H1 (cell line): ENCODE measurements around the gene ITGA8. TPM values are rescaled to one million over a fixed set of nuclear protein-coding genes. Genes with fewer than 3 reads are reported as not detected.

ENCODE experiments used
- CTCF ChIA-PET: fragments of 300-600 bp; sonication (Branson Sonifier 250); formaldehyde crosslinking; loops from one replicate; lab custom pipeline; 2021; ENCODE audit not compliant: partially characterized antibody; lab: Charles Lee
- POLR2A ChIA-PET: fragments of 300-600 bp; sonication (Branson Sonifier 250); formaldehyde crosslinking; loops from one replicate; lab custom pipeline; 2021; ENCODE audit warnings: inconsistent platforms; ENCODE audit not compliant: partially characterized antibody; lab: Charles Lee
- DNase-seq, 2 experiments: peaks; one replicate each; pipeline versions ENCODE4 v3.0.0 to v3.0.0-alpha.2; 2010 to 2022; ENCODE audit warnings: low spot score in 2 of 2, low read depth in 1 of 2, mixed read lengths in 1 of 2
- FAIRE-seq: peaks from 2 replicates; lab custom pipeline; 2011; peaks lifted over from hg19 to GRCh38; lab: Jason Lieb, UNC
- H2AFZ ChIP-seq: 2 replicates; pipeline ENCODE4 v1.8.1; 2012; ENCODE audit warnings: low read length, inconsistent platforms
- H2AK5ac ChIP-seq: 2 replicates; pipeline ENCODE4 v1.6.1; 2013; ENCODE audit warnings: low read depth, low read length
- H2BK120ac ChIP-seq: replicated peaks from 2 replicates; pipeline ENCODE3; 2013; ENCODE audit warnings: low read depth, low read length, inconsistent platforms
- H2BK12ac ChIP-seq: 2 replicates; pipeline ENCODE4 v1.6.1; 2013; ENCODE audit warnings: low read depth, low read length
- H2BK15ac ChIP-seq: 2 replicates; pipeline ENCODE4 v1.6.1; 2013; ENCODE audit warnings: low read length
- H2BK20ac ChIP-seq: 2 replicates; pipeline ENCODE4 v1.6.1; 2013; ENCODE audit warnings: low read length
- H2BK5ac ChIP-seq: 2 replicates; pipeline ENCODE4 v1.6.1; 2013; ENCODE audit warnings: low read depth, low read length
- H3K14ac ChIP-seq: 2 replicates; pipeline ENCODE4 v1.6.1; 2013; ENCODE audit warnings: inconsistent platforms; ENCODE audit not compliant: insufficient read length
- H3K18ac ChIP-seq: 2 replicates; pipeline ENCODE4 v1.6.1; 2013; ENCODE audit warnings: low read length; ENCODE audit errors: extremely low read depth
- H3K23ac ChIP-seq: 2 replicates; pipeline ENCODE4 v1.6.1; 2013; ENCODE audit warnings: inconsistent platforms; ENCODE audit not compliant: insufficient read length
- H3K23me2 ChIP-seq: 2 replicates; pipeline ENCODE4 v1.6.1; 2013; ENCODE audit warnings: low read depth, low read length
- H3K27ac ChIP-seq: 2 replicates; pipeline ENCODE4 v1.6.1; 2011; ENCODE audit warnings: low read depth, low read length, inconsistent platforms
- H3K27me3 ChIP-seq, 4 experiments: replicated peaks in 1 of 4; 1 replicate in 1 of 4; 2 replicates in 3 of 4; pipeline versions ENCODE4 v1.6.1 to v1.8.1; 2011 to 2013; ENCODE audit warnings: low read length in 3 of 4, mild to moderate bottlenecking in 3 of 4, inconsistent platforms in 2 of 4, mixed read lengths in 2 of 4, moderate library complexity in 1 of 4; ENCODE audit not compliant: control insufficient read depth in 3 of 4, insufficient read depth in 3 of 4; ENCODE audit errors: extremely low read depth in 1 of 4
- H3K36me3 ChIP-seq, 4 experiments: 2 replicates each; pipeline versions ENCODE4 v1.6.1 to v1.8.1; 2011 to 2013; ENCODE audit warnings: mild to moderate bottlenecking in 4 of 4, low read length in 3 of 4, moderate library complexity in 2 of 4, control low read depth in 1 of 4, inconsistent platforms in 1 of 4; ENCODE audit not compliant: insufficient read depth in 4 of 4, control insufficient read depth in 2 of 4
- H3K4ac ChIP-seq: replicated peaks from 2 replicates; pipeline ENCODE3; 2013; ENCODE audit warnings: low read length, low read depth, mixed read lengths, inconsistent platforms; ENCODE audit not compliant: insufficient read length
- H3K4me1 ChIP-seq, 4 experiments: replicated peaks in 1 of 4; 1 replicate in 1 of 4; 2 replicates in 3 of 4; pipeline versions ENCODE4 v1.6.1 to v1.8.1; 2011 to 2013; ENCODE audit warnings: low read length in 3 of 4, inconsistent platforms in 2 of 4, mixed read lengths in 1 of 4; ENCODE audit not compliant: insufficient read depth in 4 of 4, control insufficient read depth in 3 of 4
- H3K4me2 ChIP-seq, 2 experiments: 2 replicates each; pipeline versions ENCODE4 v1.6.1 to v1.8.1; 2011 to 2013; ENCODE audit warnings: low read depth in 2 of 2, low read length in 2 of 2, control low read depth in 1 of 2, inconsistent platforms in 1 of 2, mild to moderate bottlenecking in 1 of 2; ENCODE audit not compliant: insufficient read depth in 1 of 2
- H3K4me3 ChIP-seq, 4 experiments: fragments of 200-600, 300-600 bp in 1 of 4; sonication (generic), shearing (Covaris generic), sonication (Bioruptor Twin) in 1 of 4; 2 replicates each; pipeline versions ENCODE4 v1.5.1 to v1.8.1; 2011 to 2016; ENCODE audit warnings: low read length in 4 of 4, low read depth in 3 of 4, control low read depth in 2 of 4, inconsistent platforms in 2 of 4, mild to moderate bottlenecking in 2 of 4, mixed read lengths in 1 of 4, moderate library complexity in 1 of 4; ENCODE audit not compliant: insufficient read depth in 2 of 4; ENCODE audit errors: extremely low read depth in 1 of 4
- H3K56ac ChIP-seq: replicated peaks from 2 replicates; pipeline ENCODE3; 2013; ENCODE audit warnings: low read depth, mild to moderate bottlenecking, mixed read lengths, low read length, inconsistent platforms; ENCODE audit not compliant: insufficient read length
- H3K79me1 ChIP-seq: 2 replicates; pipeline ENCODE4 v1.6.1; 2013; ENCODE audit warnings: low read depth, low read length, control low read depth
- H3K79me2 ChIP-seq, 2 experiments: 2 replicates each; pipeline versions ENCODE4 v1.6.1 to v1.8.1; 2012 to 2013; ENCODE audit warnings: low read length in 2 of 2, mild to moderate bottlenecking in 2 of 2, inconsistent platforms in 1 of 2; ENCODE audit not compliant: insufficient read depth in 2 of 2, control insufficient read depth in 1 of 2
- H3K9ac ChIP-seq, 4 experiments: replicated peaks in 1 of 4; 1 replicate in 1 of 4; 2 replicates in 3 of 4; pipeline versions ENCODE4 v1.6.1 to v1.8.1; 2011 to 2013; ENCODE audit warnings: low read depth in 3 of 4, low read length in 3 of 4, control low read depth in 2 of 4, mild to moderate bottlenecking in 2 of 4, moderate library complexity in 2 of 4, inconsistent platforms in 1 of 4; ENCODE audit errors: extremely low read depth in 1 of 4
- H3K9me3 ChIP-seq, 2 experiments: 2 replicates each; pipeline versions ENCODE4 v1.6.1 to v1.8.1; 2012 to 2013; ENCODE audit warnings: mild to moderate bottlenecking in 2 of 2, moderate library complexity in 2 of 2, control low read depth in 1 of 2, inconsistent platforms in 1 of 2, low read depth in 1 of 2, low read length in 1 of 2, mixed read lengths in 1 of 2; ENCODE audit not compliant: insufficient read depth in 2 of 2
- H4K20me1 ChIP-seq, 2 experiments: replicated peaks in 1 of 2; 2 replicates each; pipeline versions ENCODE3 to v1.8.1; 2011 to 2013; ENCODE audit warnings: inconsistent platforms in 2 of 2, low read length in 2 of 2, mild to moderate bottlenecking in 1 of 2; ENCODE audit not compliant: insufficient read depth in 2 of 2, control insufficient read depth in 1 of 2
- H4K5ac ChIP-seq: 2 replicates; pipeline ENCODE4 v1.6.1; 2013; ENCODE audit warnings: low read length, low read depth, mixed read lengths, inconsistent platforms; ENCODE audit not compliant: insufficient read length
- H4K8ac ChIP-seq: 2 replicates; pipeline ENCODE4 v1.8.0; 2013; ENCODE audit warnings: mild to moderate bottlenecking, moderate library complexity, low read length, inconsistent platforms; ENCODE audit not compliant: insufficient read depth; ENCODE audit errors: extremely low read depth
- H4K91ac ChIP-seq: replicated peaks from 2 replicates; pipeline ENCODE3; 2013; ENCODE audit warnings: low read length, mixed read lengths, inconsistent platforms; ENCODE audit not compliant: insufficient read length
- ASH2L ChIP-seq: fragments of 200-600, 300-600 bp; sonication (generic); IDR thresholded peaks from one replicate; pipeline ENCODE4 v1.7.1; 2017; ENCODE audit warnings: low read length
- BRCA1 ChIP-seq: IDR thresholded peaks from 2 replicates; pipeline ENCODE4 v1.6.1; 2012; ENCODE audit warnings: low read depth, low read length, improper control_type of control experiment
- CHD1 ChIP-seq: IDR thresholded peaks from 2 replicates; pipeline ENCODE4 v1.6.1; 2012; ENCODE audit warnings: low read depth, low read length, improper control_type of control experiment
- EGR1 ChIP-seq: IDR thresholded peaks from 2 replicates; pipeline ENCODE4 v1.6.1; 2011; ENCODE audit warnings: low read depth, low read length, borderline replicate concordance
- EP300 ChIP-seq, 2 experiments: IDR thresholded peaks; 1 replicate in 1 of 2; 2 replicates in 1 of 2; pipeline ENCODE4 v1.6.1; 2011 to 2012; ENCODE audit warnings: low read depth in 2 of 2, low read length in 2 of 2, mild to moderate bottlenecking in 2 of 2, borderline replicate concordance in 1 of 2, inconsistent platforms in 1 of 2, moderate library complexity in 1 of 2
- HDAC6 ChIP-seq: IDR thresholded peaks from one replicate; pipeline ENCODE4 v1.7.1; 2012; ENCODE audit warnings: low read depth, mild to moderate bottlenecking, inconsistent platforms, low read length, moderate library complexity
- MAFK ChIP-seq: IDR thresholded peaks from 2 replicates; pipeline ENCODE4 v1.6.1; 2012; ENCODE audit warnings: low read depth, mild to moderate bottlenecking, improper control_type of control experiment, low read length
- RFX5 ChIP-seq: IDR thresholded peaks from 2 replicates; pipeline ENCODE4 v1.6.1; 2011; ENCODE audit warnings: low read depth, low read length, improper control_type of control experiment, borderline replicate concordance
- RXRA ChIP-seq: IDR thresholded peaks from 2 replicates; pipeline ENCODE4 v1.6.1; 2011; ENCODE audit warnings: low read depth, mild to moderate bottlenecking, low read length, moderate library complexity; ENCODE audit not compliant: insufficient read depth
- SP2 ChIP-seq: IDR thresholded peaks from 2 replicates; pipeline ENCODE4 v1.6.1; 2012; ENCODE audit warnings: mild to moderate bottlenecking, low read length, inconsistent platforms
- TEAD4 ChIP-seq: IDR thresholded peaks from 2 replicates; pipeline ENCODE4 v1.6.1; 2012; ENCODE audit warnings: low read depth, low read length, inconsistent platforms, mixed read lengths
- WGBS, 2 experiments: shearing (Covaris generic) in 1 of 2; methylation state at CpG; one replicate each; pipeline versions ENCODE4 v1.1.6 to v1.1.7; 2013 to 2015; ENCODE audit warnings: low lambda C conversion rate in 2 of 2, mixed read lengths in 2 of 2, inconsistent platforms in 1 of 2, low coverage in 1 of 2, missing lambda C conversion rate in 1 of 2; ENCODE audit not compliant: insufficient replicate concordance in 2 of 2, insufficient coverage in 1 of 2, insufficient read length in 1 of 2; ENCODE audit errors: extremely low coverage in 1 of 2, missing lambda C conversion rate in 1 of 2; 5-methylcytosine and 5-hydroxymethylcytosine counted together
- polyA plus RNA-seq, 7 experiments: library from polyadenylated mRNA; depleted of rRNA in 3 of 7; stranded (reverse) in 5 of 7; unstranded in 2 of 7; fragments of >200 nt in 5 of 7; fragments of 200-250 nt in 2 of 7; gene quantifications; 1 replicate in 5 of 7; 2 replicates in 1 of 7; 4 replicates in 1 of 7; pipeline versions ENCODE4 v1.2.1 to v1.2.3, GENCODE V29; 2011 to 2013; ENCODE audit warnings: missing spikeins in 2 of 7, mixed read lengths in 2 of 7
- total RNA-seq: library from RNA; stranded (reverse); fragmentation: NEBNext Ultra II Directional; extraction: Animal tissue kit (Norgen Biotek cat#: 25700); gene quantifications from 2 replicates; pipeline ENCODE4 v1.2.1, GENCODE V29; 2021
- TF ChIP-seq, protein P1 (sequence below): IDR thresholded peaks from 2 replicates; pipeline ENCODE4 v1.6.1; 2012; ENCODE audit warnings: low read length, inconsistent platforms

ITGA8 gene
- total and polyA plus RNA-seq, 2 of the 8 experiments (the other 6 are each of a cell fraction or from before 2014, with no cell fraction given), result not detected

DNA sequence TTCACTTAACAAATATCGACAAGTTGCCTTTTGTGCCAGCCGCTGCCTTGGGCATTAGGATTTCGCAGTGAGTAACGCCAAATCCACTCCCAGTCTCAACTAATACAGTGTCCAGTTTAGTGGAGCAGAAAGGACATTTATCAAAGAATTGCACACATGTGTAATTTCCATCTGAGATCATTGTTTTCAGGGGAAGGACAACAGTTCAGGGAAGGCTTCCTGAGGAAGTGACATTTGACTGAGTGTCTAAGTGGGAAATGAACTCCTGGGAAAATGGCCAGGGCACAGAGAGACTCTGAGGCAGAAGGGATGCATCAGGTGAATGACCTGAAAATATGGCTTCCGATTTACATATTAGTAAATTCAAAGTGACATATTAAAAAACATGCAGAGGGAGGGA lies 89.4 kb downstream of the ITGA8 start:
- H2BK12ac ChIP-seq, result no peak overlapping the region
- H3K27me3 ChIP-seq, result no peaks in the 10 kb centered on the region
- no peak overlapping the region for H4K5ac ChIP-seq
- DNase-seq, result no peak
- no peak overlapping the region for H2BK20ac ChIP-seq
- no peaks in the 10 kb centered on the region for H3K23me2 ChIP-seq
- H2BK15ac ChIP-seq, result no peak overlapping the region
- H3K27ac ChIP-seq, result no peak overlapping the region
- no peaks in the 10 kb centered on the region for H3K79me2 ChIP-seq
- H3K4ac ChIP-seq, result no peak overlapping the region
- H3K23ac ChIP-seq, result no peak overlapping the region
- no peaks in the 10 kb centered on the region for H4K20me1 ChIP-seq
- no peak overlapping the region for H2AK5ac ChIP-seq
- no peak overlapping the region for H3K4me3 ChIP-seq
- H2BK5ac ChIP-seq, result no peak overlapping the region
- H3K4me2 ChIP-seq, result no peak overlapping the region
- ChIA-PET POLR2A (no interaction called here), CTCF (no interaction called here)
- H4K91ac ChIP-seq, result no peak overlapping the region
- H3K14ac ChIP-seq, result no peak overlapping the region
- no peak for FAIRE-seq
- H3K9ac ChIP-seq, result no peak overlapping the region
- TF ChIP-seq, protein P1, sequence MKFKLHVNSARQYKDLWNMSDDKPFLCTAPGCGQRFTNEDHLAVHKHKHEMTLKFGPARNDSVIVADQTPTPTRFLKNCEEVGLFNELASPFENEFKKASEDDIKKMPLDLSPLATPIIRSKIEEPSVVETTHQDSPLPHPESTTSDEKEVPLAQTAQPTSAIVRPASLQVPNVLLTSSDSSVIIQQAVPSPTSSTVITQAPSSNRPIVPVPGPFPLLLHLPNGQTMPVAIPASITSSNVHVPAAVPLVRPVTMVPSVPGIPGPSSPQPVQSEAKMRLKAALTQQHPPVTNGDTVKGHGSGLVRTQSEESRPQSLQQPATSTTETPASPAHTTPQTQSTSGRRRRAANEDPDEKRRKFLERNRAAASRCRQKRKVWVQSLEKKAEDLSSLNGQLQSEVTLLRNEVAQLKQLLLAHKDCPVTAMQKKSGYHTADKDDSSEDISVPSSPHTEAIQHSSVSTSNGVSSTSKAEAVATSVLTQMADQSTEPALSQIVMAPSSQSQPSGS, result no peak
- TF ChIP-seq MAFK, result no peak
- TF ChIP-seq CHD1, result no peak
- TF ChIP-seq RXRA, result no peak
- no peak for TF ChIP-seq RFX5
- TF ChIP-seq SP2, result no peak
- no peak for TF ChIP-seq BRCA1
- no peak for TF ChIP-seq HDAC6
- no peak for TF ChIP-seq ASH2L
- TF ChIP-seq EP300 (IDR thresholded peaks at IDR 0.05; ENCODE audit: borderline replicate concordance in 1 of 2, low read depth in 2 of 2, low read length in 2 of 2), result no peak
- no peak for TF ChIP-seq TEAD4
- TF ChIP-seq EGR1, result no peak
- H3K79me1 ChIP-seq, result no peaks in the 10 kb centered on the region
- H3K36me3 ChIP-seq, result no peaks in the 10 kb centered on the region
- H3K56ac ChIP-seq, result no peak overlapping the region
- 88% methylated on average over 5 of the region's 5 CpGs; no CpG with 5 or more reads in 1 of the 2 experiments for WGBS, 2 experiments
- no peak overlapping the region for H2BK120ac ChIP-seq
- H3K4me1 ChIP-seq, result no peaks in the 10 kb centered on the region
- H2AFZ ChIP-seq, result no peak overlapping the region
- no peak overlapping the region for H4K8ac ChIP-seq
- no peaks in the 10 kb centered on the region for H3K9me3 ChIP-seq
- no peak overlapping the region for H3K18ac ChIP-seq
